ENCODE results near the gene C21orf91. TPM values are rescaled to one million over a fixed set of nuclear protein-coding genes. Genes with fewer than 3 reads are reported as not detected.

The C21orf91 gene
- total RNA-seq, 1 donor from 2014 or later, result 27.3 TPM

DNA sequence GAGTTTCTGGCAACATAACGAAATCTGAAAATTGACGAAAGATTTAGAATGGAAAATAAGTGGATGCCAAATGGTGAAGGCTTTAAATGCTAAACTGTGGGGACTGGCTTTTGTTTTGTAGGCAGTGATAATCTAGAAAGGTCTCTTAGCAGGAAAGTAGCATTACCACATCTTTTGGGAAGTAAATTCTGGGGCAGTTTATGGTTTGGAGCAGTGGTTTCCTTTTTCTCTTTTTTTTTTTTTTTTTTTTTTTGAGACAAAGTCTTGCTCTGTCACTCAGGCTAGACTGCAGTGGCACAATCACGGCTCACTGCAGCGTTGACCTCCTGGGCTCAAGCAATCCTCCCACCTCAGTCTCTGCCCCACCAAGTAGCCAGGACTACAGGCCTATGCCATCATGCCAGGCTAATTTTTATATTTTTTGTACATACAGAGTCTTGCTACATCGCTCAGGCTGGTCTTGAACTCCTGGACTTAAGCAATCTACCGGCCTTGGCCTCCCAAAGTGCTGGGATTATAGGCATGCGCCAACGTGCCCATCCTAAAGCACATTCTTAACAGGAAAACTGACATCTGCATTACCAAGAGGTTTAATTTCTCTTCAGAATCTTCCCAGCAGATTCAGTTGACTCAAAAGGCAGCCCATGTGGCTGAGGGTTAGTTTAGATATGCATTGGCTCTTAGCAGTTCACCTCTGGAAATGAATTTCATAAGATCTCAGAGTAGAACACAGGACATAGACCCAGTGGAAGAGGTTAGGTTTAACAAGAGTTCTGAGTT is 32.9 kb downstream of the C21orf91 start:
- H3K27ac Mint-ChIP-seq (ENCODE audit: unreplicated experiment), result no peak overlapping the region
- no peak overlapping the region for H3K4me3 Mint-ChIP-seq
- H3K9me3 Mint-ChIP-seq, result no peaks in the 10 kb centered on the region
- DNase-seq (ENCODE audit: low read depth, low spot score), result no peak
- H3K4me1 Mint-ChIP-seq, result no peaks in the 10 kb centered on the region
- H3K36me3 Mint-ChIP-seq (ENCODE audit: low read depth), result peaks cover 43% of the 10 kb centered on the region
- TF ChIP-seq, protein P1, sequence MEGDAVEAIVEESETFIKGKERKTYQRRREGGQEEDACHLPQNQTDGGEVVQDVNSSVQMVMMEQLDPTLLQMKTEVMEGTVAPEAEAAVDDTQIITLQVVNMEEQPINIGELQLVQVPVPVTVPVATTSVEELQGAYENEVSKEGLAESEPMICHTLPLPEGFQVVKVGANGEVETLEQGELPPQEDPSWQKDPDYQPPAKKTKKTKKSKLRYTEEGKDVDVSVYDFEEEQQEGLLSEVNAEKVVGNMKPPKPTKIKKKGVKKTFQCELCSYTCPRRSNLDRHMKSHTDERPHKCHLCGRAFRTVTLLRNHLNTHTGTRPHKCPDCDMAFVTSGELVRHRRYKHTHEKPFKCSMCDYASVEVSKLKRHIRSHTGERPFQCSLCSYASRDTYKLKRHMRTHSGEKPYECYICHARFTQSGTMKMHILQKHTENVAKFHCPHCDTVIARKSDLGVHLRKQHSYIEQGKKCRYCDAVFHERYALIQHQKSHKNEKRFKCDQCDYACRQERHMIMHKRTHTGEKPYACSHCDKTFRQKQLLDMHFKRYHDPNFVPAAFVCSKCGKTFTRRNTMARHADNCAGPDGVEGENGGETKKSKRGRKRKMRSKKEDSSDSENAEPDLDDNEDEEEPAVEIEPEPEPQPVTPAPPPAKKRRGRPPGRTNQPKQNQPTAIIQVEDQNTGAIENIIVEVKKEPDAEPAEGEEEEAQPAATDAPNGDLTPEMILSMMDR (conservative IDR thresholded peaks at IDR 0.05), result no peak
- no peaks in the 10 kb centered on the region for H3K27me3 Mint-ChIP-seq (ENCODE audit: low read depth)

DNA sequence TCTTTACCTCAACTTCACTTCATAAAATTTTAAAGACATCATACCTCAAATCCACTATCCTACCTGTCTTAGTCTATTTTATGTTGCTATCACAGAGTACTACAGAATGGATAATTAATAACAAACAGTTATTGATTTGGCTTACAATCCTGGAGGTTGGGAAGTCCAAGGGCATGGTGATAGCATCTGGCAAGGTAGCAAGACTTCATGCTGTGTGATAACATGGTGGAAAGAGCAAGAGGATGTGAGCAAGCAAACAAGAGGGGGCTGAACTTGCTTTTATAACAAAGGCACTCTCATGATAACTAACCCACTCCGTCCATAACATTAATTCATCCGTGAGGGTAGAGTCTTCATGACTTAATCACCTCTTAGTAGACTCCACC is 33.8 kb downstream of the C21orf91 start:
- Mint-ChIP-seq H3K9me3 (no peaks in the 10 kb centered on the region), H3K4me1 (no peaks in the 10 kb centered on the region), H3K27me3 (ENCODE audit: low read depth) (no peaks in the 10 kb centered on the region), H3K27ac (ENCODE audit: unreplicated experiment) (no peak overlapping the region), H3K36me3 (ENCODE audit: low read depth) (peaks cover 43% of the 10 kb centered on the region), H3K4me3 (no peak overlapping the region)
- no peak for DNase-seq (ENCODE audit: low read depth, low spot score)
- TF ChIP-seq, protein P1 (conservative IDR thresholded peaks at IDR 0.05), result no peak

DNA sequence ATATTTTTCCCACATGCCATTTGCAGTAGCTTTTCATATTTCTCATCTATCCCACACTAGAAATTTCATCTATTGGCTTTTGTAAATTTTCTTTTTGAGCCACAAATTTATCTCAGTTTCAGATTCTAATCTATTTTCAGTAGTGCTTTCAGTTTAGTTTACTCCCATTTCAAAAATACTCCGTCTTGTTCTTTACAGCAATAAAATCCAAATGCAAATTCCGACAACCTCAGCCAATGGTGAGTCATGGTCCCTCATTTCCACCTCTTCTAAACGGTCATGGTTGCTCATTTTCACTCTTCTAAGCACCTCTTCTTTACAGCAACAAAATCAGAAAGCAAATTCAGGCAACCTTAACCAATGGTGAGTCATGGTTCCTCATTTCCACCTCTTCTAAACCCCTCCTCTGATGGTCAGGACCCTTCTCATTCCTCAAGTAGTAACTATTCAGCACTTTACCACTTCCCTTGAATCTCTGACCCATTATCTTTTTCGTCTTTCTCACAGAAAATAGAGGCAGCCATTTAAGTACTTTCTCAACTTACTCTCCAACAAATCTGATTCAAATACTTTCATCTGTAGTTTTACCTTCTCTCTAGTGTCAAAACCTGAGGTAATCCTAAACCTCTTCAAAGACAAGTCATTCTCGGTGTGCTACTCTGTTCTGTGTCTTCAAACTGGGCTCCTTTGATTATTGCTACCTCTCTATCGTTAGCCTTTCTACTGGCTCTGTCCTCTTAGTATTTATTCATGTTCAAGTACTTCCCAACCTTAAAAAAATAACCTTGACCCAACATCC is 34.4 kb downstream of the C21orf91 start:
- H3K9me3 Mint-ChIP-seq, result no peaks in the 10 kb centered on the region
- no peak overlapping the region for H3K4me3 Mint-ChIP-seq
- H3K36me3 Mint-ChIP-seq (ENCODE audit: low read depth), result peaks cover 43% of the 10 kb centered on the region
- TF ChIP-seq, protein P1 (conservative IDR thresholded peaks at IDR 0.05), result no peak
- H3K27me3 Mint-ChIP-seq (ENCODE audit: low read depth), result no peaks in the 10 kb centered on the region
- no peaks in the 10 kb centered on the region for H3K4me1 Mint-ChIP-seq
- DNase-seq (ENCODE audit: low read depth, low spot score), result no peak
- H3K27ac Mint-ChIP-seq (ENCODE audit: unreplicated experiment), result no peak overlapping the region

DNA sequence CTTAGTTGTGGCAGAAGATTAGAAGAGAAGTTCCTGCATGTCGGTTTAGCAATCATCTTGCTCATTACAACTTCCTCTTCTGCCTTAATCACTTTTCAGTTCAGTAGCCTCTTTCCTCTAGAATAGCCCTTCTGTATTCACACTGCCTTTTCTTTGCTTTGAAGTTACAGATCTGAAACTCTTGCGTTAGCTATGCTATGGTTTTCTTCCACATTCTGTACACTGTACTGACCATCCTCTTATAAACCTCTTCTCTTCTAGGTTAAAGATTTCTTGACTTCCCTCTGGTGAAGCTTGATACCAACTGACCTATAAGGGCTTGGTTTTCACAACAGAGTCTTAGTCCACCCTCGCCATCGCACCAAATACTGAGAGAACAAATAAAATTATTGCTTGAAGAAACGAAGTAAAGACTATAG is 35.0 kb downstream of the C21orf91 start:
- no peak for DNase-seq (ENCODE audit: low read depth, low spot score)
- no peaks in the 10 kb centered on the region for H3K27me3 Mint-ChIP-seq (ENCODE audit: low read depth)
- peaks cover 43% of the 10 kb centered on the region for H3K36me3 Mint-ChIP-seq (ENCODE audit: low read depth)
- no peaks in the 10 kb centered on the region for H3K9me3 Mint-ChIP-seq
- no peak overlapping the region for H3K4me3 Mint-ChIP-seq
- TF ChIP-seq, protein P1 (conservative IDR thresholded peaks at IDR 0.05), result no peak
- no peaks in the 10 kb centered on the region for H3K4me1 Mint-ChIP-seq
- H3K27ac Mint-ChIP-seq (ENCODE audit: unreplicated experiment), result no peak overlapping the region

DNA sequence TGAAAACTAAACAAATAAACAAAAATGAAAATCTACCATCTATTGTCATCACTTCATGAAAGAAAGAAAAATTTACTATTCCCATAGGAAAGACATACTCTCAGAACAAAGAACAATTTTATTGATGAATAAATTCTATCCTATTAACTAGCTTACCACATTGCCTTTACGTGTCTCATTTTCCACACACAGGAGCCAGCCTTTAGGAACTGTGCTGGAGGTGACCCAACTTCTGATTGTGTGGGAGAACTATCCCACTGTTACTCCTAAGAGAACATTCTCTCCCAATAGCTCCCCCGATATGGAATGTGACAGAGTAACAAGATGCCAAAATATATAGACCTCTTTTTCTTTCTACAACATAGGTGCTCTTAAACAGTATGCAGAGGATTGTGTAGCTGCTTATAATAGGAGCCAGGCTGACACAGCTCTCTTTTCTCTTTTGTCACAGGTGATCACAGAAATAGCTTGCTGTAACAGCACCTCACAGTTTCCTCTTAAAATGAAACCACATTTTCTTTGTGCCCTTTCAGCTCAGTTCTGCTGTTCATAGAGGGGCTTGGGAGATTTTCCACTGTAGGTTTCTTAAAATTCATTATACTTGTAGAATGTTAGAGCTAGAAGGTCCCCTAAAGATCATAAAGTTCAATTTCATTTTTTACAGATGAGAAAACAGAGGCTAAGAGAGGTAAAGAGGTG is 35.5 kb downstream of the C21orf91 start:
- no peak overlapping the region for H3K27ac Mint-ChIP-seq (ENCODE audit: unreplicated experiment)
- H3K4me3 Mint-ChIP-seq, result no peak overlapping the region
- DNase-seq (ENCODE audit: low read depth, low spot score), result no peak
- no peaks in the 10 kb centered on the region for H3K9me3 Mint-ChIP-seq
- H3K4me1 Mint-ChIP-seq, result no peaks in the 10 kb centered on the region
- no peaks in the 10 kb centered on the region for H3K27me3 Mint-ChIP-seq (ENCODE audit: low read depth)
- TF ChIP-seq, protein P1 (conservative IDR thresholded peaks at IDR 0.05), result no peak
- peaks cover 43% of the 10 kb centered on the region for H3K36me3 Mint-ChIP-seq (ENCODE audit: low read depth)
